HG03108 (cell line): Measurements from ENCODE around the gene CCDC24.

ENCODE experiments used
- ATAC-seq: cut with Tn5 transposase; IDR thresholded peaks from one replicate; pipeline ENCODE4 v1.9.1; 2021; ENCODE audit warnings: moderate library complexity; ENCODE audit not compliant: unreplicated experiment

CCDC24 gene

GRCh38 chr1:43991476-43992231, at the start of gene CCDC24:
Gene CCDC24 (plus strand): TSS chr1:43991599. CDS start chr1:43991879, 280 bp downstream.
- ATAC-seq, result peak; percentile 49

GRCh38 chr1:43942411-43942810, 49.0 kb upstream of the CCDC24 start:
- no peak for ATAC-seq

GRCh38 chr1:43944860-43945259, 46.5 kb upstream of the CCDC24 start:
- ATAC-seq, result no peak

- no peak for ATAC-seq
These were observed 45.6 kb upstream of the CCDC24 start for GRCh38 chr1:43945674-43946235.

GRCh38 chr1:43946236-43947060, 45.0 kb upstream of the CCDC24 start, which contains the start of gene IPO13:
Gene IPO13 (plus strand): TSS chr1:43946950. CDS start chr1:43947601, 651 bp downstream.
- peak; percentile 94 for ATAC-seq

GRCh38 chr1:43947061-43947873, 44.1 kb upstream of the CCDC24 start:
- no peak for ATAC-seq

- no peak for ATAC-seq
These were observed 43.4 kb upstream of the CCDC24 start for GRCh38 chr1:43947874-43948437.

- ATAC-seq, result no peak
These were observed 41.7 kb upstream of the CCDC24 start for GRCh38 chr1:43949678-43950077.

GRCh38 chr1:43951021-43951985, 40.1 kb upstream of the CCDC24 start:
- no peak for ATAC-seq

- no peak for ATAC-seq
These were observed 38.6 kb upstream of the CCDC24 start for GRCh38 chr1:43952731-43953346.

GRCh38 chr1:43953361-43953760, 38.0 kb upstream of the CCDC24 start:
- no peak for ATAC-seq

GRCh38 chr1:43954036-43954435, 37.4 kb upstream of the CCDC24 start:
- ATAC-seq, result no peak

- no peak for ATAC-seq
These were observed 35.2 kb upstream of the CCDC24 start for GRCh38 chr1:43956234-43956633.

GRCh38 chr1:43957407-43958040, 33.9 kb upstream of the CCDC24 start:
- no peak for ATAC-seq

- ATAC-seq, result no peak
These were observed 32.8 kb upstream of the CCDC24 start for GRCh38 chr1:43958351-43959255.

GRCh38 chr1:43960798-43961197, 30.6 kb upstream of the CCDC24 start:
- ATAC-seq, result no peak

- no peak for ATAC-seq
These were observed 29.7 kb upstream of the CCDC24 start for GRCh38 chr1:43961692-43962091.
